DMS 273 treated with DMSO at 0.1 percent for 48 hours (cell line): Measurements from ENCODE around the gene FBXO15.
A peak's percentile ranks its signal among the peaks of the same experiment; 100 is the strongest.

Experiments
- DNase-seq: peaks from one replicate; lab custom pipeline; 2025; lab: John Stamatoyannopoulos, UW

The FBXO15 gene

DNA sequence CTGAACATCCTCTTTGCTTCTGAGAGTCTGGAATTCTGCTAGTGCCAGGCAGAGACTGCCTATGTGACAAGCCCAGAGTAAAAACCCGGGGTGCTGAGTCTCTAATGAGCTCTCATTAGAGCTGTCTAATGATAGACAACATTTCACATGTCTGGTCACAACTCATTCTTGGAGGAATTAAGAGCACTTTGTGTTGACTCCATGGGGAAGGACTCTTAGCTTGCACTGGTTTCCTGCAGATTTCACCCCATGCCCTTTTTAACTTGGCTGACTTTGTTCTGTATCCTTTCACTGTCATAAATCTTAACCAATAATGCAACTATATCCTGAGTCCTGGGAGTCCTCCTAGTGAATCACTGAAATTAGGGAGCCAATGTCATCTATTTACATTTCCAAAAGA, 33.5 kb downstream of the FBXO15 start:
- DNase-seq = no peak

DNA sequence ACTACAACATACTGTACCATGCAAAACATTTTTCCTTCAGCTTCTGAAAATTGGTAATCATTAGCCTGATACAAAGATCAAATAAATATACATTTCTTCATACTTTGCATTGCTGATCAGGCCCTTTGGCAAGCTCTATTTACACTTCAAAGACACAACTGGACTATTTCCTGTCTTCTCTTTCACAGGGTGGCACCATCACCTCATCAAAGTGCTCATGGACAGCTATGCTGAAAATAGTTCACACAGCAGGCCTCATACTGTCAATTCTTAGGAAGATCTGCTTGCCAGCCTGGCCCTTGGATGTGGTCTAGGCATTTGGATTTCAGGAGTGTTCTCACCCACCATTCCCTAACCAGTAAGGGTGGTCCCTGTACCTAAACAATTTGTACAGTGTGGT, 33.9 kb downstream of the FBXO15 start:
- no peak for DNase-seq

- no peak for DNase-seq
Measured at GRCh38 chr18:74110976-74111375, 36.7 kb downstream of the FBXO15 start.

GRCh38 chr18:74110149-74110548, 37.5 kb downstream of the FBXO15 start:
- DNase-seq = no peak

DNA sequence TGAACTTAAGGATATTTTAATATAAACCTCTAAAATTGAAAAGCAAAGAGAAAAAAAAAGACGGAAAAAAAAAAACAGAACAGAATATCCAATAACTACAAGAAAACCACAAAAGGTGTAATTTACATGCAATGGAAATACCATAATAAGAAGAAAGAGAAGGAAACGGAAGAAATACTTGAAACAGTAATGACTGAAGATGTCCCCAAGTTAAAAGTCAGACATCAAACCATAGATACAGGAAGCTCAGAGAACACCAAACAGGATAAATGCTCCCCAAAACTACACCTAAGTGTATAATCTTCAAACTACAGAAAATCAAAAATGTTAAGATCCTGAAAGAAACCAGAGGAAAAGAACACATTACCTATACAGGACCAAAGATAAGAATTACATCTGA, 39.2 kb downstream of the FBXO15 start:
- no peak for DNase-seq

- no peak for DNase-seq
Measured at GRCh38 chr18:74097803-74098202, 49.8 kb downstream of the FBXO15 start.

- no peak for DNase-seq
Measured at GRCh38 chr18:74092922-74093321, 54.7 kb downstream of the FBXO15 start.

DNA sequence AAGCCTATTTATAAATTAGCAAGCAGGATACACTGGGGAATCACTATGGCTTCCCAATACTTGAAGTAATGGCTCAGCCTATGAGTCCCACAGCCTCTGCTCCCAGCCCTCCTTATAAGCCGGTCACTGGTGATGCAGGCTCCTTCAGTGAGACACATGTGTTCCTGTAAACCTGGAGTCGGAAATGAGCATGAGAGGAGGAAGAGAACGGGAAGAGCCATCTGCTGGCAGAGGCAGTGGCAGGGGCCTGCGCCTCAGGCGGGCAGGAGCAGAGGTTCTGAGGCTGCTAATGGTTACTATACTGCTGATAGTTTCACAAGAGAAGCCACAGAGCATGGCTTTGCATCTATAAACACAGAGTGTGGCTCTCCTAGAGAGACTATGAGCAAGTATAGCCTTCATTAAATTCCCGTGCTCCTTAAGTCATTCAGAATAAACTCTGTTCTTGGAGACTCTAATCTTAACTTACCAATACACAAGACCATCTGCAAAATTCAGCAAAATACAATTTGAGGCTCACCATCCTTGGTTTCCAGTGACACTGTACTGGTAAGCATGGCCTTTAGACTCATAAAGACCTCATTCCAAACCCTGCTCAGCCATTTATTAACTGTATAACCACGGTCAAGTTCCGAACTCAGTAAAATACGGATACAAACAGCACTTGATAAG, 63.3 kb downstream of the FBXO15 start:
- DNase-seq = no peak

GRCh38 chr18:74083557-74083952, 64.1 kb downstream of the FBXO15 start:
- no peak for DNase-seq

DNA sequence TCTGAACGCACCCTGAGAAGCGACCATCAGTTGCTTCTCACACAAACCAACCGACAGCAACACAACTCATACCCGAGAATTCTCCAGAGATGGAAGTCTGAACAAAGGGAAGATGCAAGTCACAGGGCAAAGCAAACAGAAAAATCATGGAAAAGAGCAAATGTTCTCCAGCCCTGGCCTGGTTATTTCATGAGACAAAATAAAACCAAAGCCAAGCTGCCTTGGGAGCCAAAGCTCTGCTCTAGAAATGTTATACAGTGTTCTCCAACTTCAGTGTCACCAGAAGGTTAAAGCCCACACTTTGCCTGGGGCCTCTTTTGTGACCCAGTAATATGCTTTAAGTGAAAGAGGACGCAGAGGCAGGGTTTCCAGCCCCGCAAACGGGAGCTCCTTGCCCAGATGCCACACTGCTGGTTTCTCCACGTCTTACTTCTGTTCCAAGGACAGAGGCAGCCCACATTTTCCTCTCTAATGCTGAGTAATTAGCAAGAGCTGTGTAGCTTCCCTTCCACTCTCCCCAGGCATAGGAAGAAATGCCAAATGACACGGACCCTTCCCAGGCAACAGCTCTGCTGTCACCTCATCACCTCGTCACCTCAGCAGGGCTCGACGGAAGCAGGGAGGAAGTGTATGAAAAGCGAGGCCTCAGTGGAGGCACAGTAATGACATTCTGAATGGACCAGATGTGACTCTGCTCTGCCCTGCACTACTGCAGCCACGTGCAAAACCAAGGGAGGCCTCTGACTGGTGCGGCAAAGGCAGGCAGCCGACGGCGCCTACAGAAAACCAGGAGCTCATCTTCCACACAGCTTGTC, 64.7 kb downstream of the FBXO15 start:
- DNase-seq = no peak

DNA sequence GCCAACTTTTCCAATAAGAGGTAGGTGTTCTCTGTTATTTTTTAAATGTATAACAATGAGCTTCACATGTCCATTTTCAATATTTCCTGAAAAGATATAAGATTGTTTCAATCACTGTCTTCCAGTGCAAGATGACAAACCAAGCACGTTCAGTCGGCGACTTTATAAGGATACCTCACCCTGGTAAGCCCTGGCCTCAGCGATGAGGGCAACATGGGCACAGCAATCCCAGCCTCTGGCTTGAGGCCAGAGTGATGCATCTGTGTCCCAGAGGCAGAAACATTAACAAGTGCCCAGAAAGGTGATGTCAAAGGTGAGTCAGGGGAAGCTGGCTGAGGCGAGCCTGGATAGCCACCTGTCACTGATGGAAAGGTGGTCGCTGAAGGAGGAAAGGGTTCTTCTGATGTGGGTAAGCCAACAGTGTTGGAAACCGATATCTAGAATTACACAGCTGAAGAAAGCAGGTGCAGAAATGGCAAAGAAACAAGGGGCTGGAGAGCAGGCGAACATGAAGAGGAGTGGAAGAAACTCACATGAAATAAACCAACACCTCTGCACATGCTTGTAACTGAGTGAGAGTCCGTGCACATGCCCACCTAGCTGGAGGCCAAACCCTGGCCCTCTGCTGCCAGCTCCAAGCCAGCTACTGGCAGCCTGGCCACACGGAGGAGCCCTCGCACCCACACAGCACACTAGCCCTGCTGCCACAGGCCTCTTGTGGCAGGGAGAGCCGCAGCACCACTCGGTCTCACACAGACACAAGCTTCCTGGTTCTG, 65.5 kb downstream of the FBXO15 start:
- peak; percentile 10 for DNase-seq

DNA sequence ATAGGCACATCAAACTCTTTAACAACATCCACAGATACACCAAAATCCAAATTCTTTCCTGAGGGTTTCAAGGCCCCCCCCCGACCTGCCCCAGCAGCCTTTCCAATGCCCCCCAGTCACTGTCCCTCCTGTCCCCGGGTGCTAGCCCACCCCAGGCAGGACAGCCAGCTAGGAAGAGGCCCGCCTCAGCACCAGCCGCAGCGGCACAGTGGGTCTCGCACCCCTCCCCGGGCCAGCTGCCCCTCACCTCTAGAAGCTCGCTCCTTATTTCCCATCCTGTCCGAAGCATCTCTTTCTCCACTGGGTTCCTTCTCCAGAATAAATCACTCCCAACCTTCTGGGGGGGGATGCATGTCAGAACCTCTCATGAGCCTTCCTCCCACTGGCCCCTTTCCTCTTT, 69.4 kb downstream of the FBXO15 start:
- DNase-seq = no peak

DNA sequence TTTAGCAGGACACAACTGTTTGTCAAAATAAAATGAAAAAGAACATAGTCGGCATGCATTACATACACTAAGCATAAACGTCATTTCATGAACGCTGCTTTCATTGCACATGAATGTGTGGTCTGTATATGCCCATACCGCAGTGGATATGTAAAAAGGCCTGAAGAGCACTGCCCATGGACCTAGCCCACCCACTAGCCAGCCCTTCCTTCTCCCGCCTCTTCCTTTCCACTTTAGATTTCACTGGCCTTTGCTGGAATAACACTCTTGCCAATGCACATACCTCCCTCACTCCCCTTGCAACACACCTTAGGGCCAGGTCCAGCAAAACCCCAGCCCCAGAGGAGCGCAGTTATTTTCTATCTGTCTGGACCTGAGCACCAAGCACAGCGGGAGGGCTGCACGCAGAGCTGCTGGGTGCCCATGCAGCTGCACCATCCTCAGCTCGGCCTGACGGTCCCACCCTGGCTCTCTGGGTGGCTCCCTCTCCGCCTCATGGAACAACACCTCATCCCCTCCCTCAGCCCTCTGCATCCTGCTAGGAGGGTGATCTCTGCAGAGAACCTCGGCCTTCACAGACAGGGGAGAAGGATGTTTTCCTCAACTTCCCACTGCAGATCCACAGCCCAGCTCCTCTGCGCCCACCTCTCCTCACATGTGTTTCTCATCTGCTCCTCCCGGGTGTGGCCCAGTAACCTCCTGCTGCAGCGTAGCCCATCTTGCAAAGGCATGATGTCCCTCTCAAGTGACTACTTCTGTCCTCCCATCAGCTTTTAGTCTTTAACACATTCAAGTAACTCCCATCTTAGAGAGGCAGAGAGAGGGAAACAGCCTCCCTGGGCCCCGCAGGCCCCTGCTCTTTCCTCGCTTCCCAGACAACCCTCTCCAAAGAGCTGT, 72.7 kb downstream of the FBXO15 start:
- DNase-seq = no peak

DNA sequence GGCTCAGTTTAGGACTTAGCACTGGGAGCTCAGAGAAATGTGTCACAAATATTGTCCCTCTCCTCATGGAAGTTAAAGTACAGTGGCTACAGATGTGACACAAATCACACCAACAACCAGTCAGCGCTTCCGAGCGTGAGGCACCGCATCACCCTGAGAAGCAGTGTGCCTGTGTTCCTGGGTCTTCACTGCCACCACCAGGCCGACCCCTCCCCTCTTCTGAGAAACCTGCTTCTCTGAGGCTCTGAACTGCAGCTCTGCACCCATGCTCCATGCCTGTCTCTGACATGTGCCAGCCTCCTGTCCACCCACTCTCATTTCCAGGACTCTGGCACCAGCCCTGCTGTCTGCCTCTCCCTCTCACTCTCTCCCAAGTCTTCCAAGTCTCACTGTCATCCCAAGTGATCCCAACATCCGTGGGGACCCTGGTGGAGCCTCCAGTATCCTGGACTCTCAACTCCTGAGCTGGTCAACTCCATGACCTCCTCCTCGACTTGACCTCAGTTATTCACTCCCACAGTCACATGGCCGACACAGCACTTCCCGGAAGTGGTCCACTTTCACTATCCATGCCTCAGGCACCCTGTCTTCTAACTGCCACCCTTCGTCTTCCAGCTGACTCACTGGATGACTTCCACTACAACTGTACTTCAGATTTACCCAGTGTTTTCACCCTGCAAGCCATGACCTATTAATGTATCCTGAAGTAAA, 73.5 kb downstream of the FBXO15 start:
- no peak for DNase-seq

- no peak for DNase-seq
Measured at GRCh38 chr18:74069178-74070050, 78.2 kb downstream of the FBXO15 start.

DNA sequence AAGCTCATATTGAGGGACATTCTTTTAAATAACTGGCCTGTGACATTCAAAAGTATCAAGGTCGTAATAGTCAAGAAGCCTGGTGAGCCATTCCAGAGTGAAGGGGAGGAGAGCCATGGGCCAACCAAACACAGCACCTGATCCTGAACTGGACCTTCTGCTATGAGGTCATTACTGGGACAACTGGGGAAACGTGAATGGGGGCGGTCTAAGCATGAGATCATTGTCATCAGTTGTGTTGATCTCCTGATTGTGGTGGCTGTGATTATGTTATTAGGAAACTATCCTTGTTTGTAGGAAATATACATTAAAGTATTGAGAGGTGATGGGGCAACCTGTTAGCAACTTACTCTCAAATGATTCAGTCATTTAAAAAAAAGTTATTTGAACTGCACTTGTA, 79.3 kb downstream of the FBXO15 start:
- DNase-seq = no peak

DNA sequence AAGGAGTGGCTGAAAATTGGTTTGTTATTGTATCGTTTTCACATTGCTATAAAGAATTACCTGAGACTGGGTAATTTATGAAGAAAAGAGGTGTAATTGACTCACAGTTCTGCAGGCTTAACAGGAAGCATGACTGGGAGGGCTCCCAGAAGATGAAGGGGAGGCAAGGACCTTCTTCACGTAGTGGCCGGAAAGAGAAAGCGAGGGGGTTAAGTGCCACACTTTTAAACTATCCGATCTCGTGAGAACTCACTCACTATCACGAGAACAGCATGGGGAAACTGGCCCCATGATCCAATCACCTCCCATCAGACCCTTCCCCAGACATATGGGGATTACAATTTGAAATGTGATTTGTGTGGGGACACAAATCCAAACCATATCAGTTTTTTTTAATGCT, 81.6 kb downstream of the FBXO15 start:
- DNase-seq = no peak

DNA sequence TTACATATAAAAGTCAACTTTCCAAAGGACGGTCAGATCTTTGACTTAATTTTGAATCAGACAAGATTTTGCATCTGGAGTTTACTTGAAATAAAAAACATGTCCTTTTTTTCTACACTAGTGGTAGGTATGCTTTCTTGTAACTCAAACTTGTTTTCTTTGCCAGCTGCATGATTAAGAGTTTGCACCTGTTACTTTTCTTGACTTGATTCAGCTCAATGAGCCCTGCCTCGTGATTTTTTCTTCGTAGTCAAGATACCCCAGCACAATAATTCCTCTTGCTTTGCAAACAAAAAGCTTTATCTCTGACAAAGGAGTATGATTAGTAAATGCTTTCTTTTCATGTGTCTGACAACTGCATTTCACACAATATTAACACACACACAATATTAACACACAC, 82.3 kb downstream of the FBXO15 start:
- DNase-seq = no peak

DNA sequence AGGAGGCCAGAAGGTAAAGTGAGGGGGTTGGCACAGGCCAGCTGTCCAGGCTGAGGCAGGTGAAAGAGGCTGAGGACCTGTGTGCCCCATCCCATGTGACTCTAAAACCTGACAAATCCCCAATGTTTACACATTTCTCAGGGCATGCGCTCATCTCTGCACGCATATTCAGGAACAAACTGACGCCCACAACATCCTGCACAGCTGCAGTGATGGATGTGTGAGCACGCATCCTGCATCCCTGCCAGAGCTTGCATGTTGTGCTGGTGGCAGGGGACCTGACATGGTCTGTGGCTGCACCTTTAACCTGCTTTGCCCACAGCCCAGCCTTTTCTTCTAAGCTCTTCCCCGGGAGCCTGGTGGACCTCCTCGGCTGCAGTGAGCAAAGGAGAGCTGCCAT, 83.1 kb downstream of the FBXO15 start:
- DNase-seq = no peak

DNA sequence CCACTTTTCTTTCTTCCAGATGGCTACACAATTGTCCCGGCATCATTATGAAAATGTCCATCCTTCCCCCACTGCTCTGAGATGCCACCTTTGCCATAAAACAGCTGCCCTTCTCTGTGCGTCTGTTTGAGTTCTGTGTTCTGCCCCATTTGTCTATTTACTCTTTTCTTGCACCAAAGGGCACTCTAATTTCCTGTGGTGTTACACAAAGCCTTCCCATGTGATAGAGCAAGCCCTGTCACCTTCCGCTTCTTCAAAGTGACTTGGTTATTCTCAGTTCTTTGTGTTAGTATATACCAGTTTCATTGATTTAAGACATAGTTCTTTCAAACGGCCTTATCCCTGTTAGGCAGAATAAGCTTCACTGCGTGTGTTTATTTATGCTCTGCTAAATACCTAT, 84.1 kb downstream of the FBXO15 start:
- DNase-seq = no peak
